Activated T-helper 17 cell treated with anti-CD3 and anti-CD28 coated beads, Interleukin-2, amount 50 U/mL, for 72 hours (primary cell): Measurements from ENCODE around the gene XK. TPM values are rescaled to one million over a fixed set of nuclear protein-coding genes. Genes with fewer than 3 reads are reported as not detected.

Experiments used
- ATAC-seq: fragments of 150-1000 bp; cut with Tn5 transposase; replicated peaks from 2 replicates; pipeline ENCODE4 v1.10.0; 2021; ENCODE audit warnings: mild to moderate bottlenecking, moderate library complexity
- H3K27ac Mint-ChIP-seq: one replicate; pipeline ENCODE4 v1.8.0; 2022; ENCODE audit warnings: mixed read lengths
- H3K27me3 Mint-ChIP-seq: one replicate; pipeline ENCODE4 v1.8.0; 2022; ENCODE audit warnings: mixed read lengths
- H3K36me3 Mint-ChIP-seq: one replicate; pipeline ENCODE4 v1.8.0; 2022; ENCODE audit warnings: low read depth, mild to moderate bottlenecking, mixed read lengths
- H3K4me1 Mint-ChIP-seq: one replicate; pipeline ENCODE4 v1.8.0; 2022; ENCODE audit warnings: mixed read lengths
- H3K4me3 Mint-ChIP-seq: one replicate; pipeline ENCODE4 v1.8.0; 2022; ENCODE audit warnings: mild to moderate bottlenecking, mixed read lengths
- H3K9me3 Mint-ChIP-seq: one replicate; pipeline ENCODE4 v1.8.0; 2022; ENCODE audit warnings: mixed read lengths
- total RNA-seq, 2 donors: library from RNA; stranded (reverse); gene quantifications; one replicate each; pipeline ENCODE4 v1.2.3, GENCODE V29; 2022

XK gene
- total RNA-seq, 2 donors from 2014 or later, result not detected

GRCh38 chrX:37701588-37701987 is 16.0 kb downstream of the XK start:
- Mint-ChIP-seq H3K36me3 (no peaks in the 10 kb centered on the region), H3K27me3 (no peaks in the 10 kb centered on the region), H3K27ac (no peak overlapping the region), H3K9me3 (no peaks in the 10 kb centered on the region), H3K4me3 (no peak overlapping the region), H3K4me1 (no peaks in the 10 kb centered on the region)
- ATAC-seq, result no peak

DNA sequence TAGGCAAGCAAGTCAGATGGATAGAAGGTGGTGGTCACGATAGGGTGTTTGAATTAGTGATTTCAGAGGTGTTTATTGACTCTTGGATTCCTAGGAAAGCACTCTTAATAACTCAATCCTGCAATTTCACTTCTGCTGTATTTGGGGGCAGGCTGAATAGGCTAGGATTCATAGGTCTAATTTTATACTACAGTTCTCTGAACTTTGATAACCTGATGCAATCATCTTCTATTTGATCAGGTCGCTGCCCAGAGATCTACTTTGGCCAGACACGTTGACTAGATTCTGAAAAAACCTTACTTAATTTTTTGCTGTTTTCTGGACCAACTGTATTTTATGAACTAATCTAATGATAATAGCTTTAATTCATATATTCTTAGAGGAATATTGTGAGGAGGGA is 26.4 kb downstream of the XK start:
- Mint-ChIP-seq H3K36me3 (no peaks in the 10 kb centered on the region), H3K4me3 (no peak overlapping the region), H3K27me3 (no peaks in the 10 kb centered on the region), H3K4me1 (no peaks in the 10 kb centered on the region), H3K27ac (no peak overlapping the region), H3K9me3 (no peaks in the 10 kb centered on the region)
- no peak for ATAC-seq

GRCh38 chrX:37712458-37712857 is 26.9 kb downstream of the XK start:
- H3K36me3 Mint-ChIP-seq, result no peaks in the 10 kb centered on the region
- no peaks in the 10 kb centered on the region for H3K27me3 Mint-ChIP-seq
- no peaks in the 10 kb centered on the region for H3K9me3 Mint-ChIP-seq
- no peak overlapping the region for H3K27ac Mint-ChIP-seq
- no peak overlapping the region for H3K4me3 Mint-ChIP-seq
- no peaks in the 10 kb centered on the region for H3K4me1 Mint-ChIP-seq
- ATAC-seq, result peak; percentile 60

- H3K27me3 Mint-ChIP-seq, result no peaks in the 10 kb centered on the region
- ATAC-seq, result no peak
- H3K9me3 Mint-ChIP-seq, result peaks cover 5% of the 10 kb centered on the region
- H3K36me3 Mint-ChIP-seq, result no peaks in the 10 kb centered on the region
- no peak overlapping the region for H3K4me3 Mint-ChIP-seq
- no peaks in the 10 kb centered on the region for H3K4me1 Mint-ChIP-seq
- H3K27ac Mint-ChIP-seq, result no peak overlapping the region
Observed at GRCh38 chrX:37714479-37714878, 28.9 kb downstream of the XK start.

GRCh38 chrX:37716602-37717001 is 31.0 kb downstream of the XK start:
- no peak for ATAC-seq
- Mint-ChIP-seq H3K9me3 (peaks cover 5% of the 10 kb centered on the region), H3K27me3 (no peaks in the 10 kb centered on the region), H3K27ac (no peak overlapping the region), H3K36me3 (no peaks in the 10 kb centered on the region), H3K4me3 (no peak overlapping the region), H3K4me1 (no peaks in the 10 kb centered on the region)

- no peak for ATAC-seq
- H3K27me3 Mint-ChIP-seq, result no peaks in the 10 kb centered on the region
- no peak overlapping the region for H3K27ac Mint-ChIP-seq
- H3K4me3 Mint-ChIP-seq, result no peak overlapping the region
- H3K36me3 Mint-ChIP-seq, result no peaks in the 10 kb centered on the region
- no peaks in the 10 kb centered on the region for H3K4me1 Mint-ChIP-seq
- peaks cover 5% of the 10 kb centered on the region for H3K9me3 Mint-ChIP-seq
Observed at GRCh38 chrX:37717708-37718107, 32.1 kb downstream of the XK start.

GRCh38 chrX:37722595-37722994 is 37.0 kb downstream of the XK start:
- Mint-ChIP-seq H3K4me1 (no peaks in the 10 kb centered on the region), H3K4me3 (no peak overlapping the region), H3K27me3 (peaks cover 4% of the 10 kb centered on the region), H3K27ac (no peak overlapping the region), H3K36me3 (no peaks in the 10 kb centered on the region), H3K9me3 (peaks cover 9% of the 10 kb centered on the region)
- no peak for ATAC-seq

GRCh38 chrX:37726346-37726745 is 40.8 kb downstream of the XK start:
- H3K4me3 Mint-ChIP-seq, result no peak overlapping the region
- ATAC-seq, result no peak
- H3K27ac Mint-ChIP-seq, result no peak overlapping the region
- H3K27me3 Mint-ChIP-seq, result peaks cover 4% of the 10 kb centered on the region
- H3K4me1 Mint-ChIP-seq, result no peaks in the 10 kb centered on the region
- peaks cover 3% of the 10 kb centered on the region for H3K9me3 Mint-ChIP-seq
- no peaks in the 10 kb centered on the region for H3K36me3 Mint-ChIP-seq

- Mint-ChIP-seq H3K4me1 (peaks cover 8% of the 10 kb centered on the region), H3K36me3 (no peaks in the 10 kb centered on the region), H3K27me3 (no peaks in the 10 kb centered on the region), H3K27ac (peak overlapping the region; percentile 87), H3K9me3 (no peaks in the 10 kb centered on the region), H3K4me3 (peak overlapping the region; percentile 57)
- peak; percentile 27 for ATAC-seq
Observed at GRCh38 chrX:37745354-37745753, 59.8 kb downstream of the XK start.

- H3K27ac Mint-ChIP-seq, result peak overlapping the region; percentile 87
- no peaks in the 10 kb centered on the region for H3K9me3 Mint-ChIP-seq
- H3K36me3 Mint-ChIP-seq, result no peaks in the 10 kb centered on the region
- H3K27me3 Mint-ChIP-seq, result no peaks in the 10 kb centered on the region
- H3K4me1 Mint-ChIP-seq, result peaks cover 8% of the 10 kb centered on the region
- peak; percentile 61 for ATAC-seq
- H3K4me3 Mint-ChIP-seq, result peak overlapping the region; percentile 57
Observed at GRCh38 chrX:37745835-37746217, 60.2 kb downstream of the XK start.

DNA sequence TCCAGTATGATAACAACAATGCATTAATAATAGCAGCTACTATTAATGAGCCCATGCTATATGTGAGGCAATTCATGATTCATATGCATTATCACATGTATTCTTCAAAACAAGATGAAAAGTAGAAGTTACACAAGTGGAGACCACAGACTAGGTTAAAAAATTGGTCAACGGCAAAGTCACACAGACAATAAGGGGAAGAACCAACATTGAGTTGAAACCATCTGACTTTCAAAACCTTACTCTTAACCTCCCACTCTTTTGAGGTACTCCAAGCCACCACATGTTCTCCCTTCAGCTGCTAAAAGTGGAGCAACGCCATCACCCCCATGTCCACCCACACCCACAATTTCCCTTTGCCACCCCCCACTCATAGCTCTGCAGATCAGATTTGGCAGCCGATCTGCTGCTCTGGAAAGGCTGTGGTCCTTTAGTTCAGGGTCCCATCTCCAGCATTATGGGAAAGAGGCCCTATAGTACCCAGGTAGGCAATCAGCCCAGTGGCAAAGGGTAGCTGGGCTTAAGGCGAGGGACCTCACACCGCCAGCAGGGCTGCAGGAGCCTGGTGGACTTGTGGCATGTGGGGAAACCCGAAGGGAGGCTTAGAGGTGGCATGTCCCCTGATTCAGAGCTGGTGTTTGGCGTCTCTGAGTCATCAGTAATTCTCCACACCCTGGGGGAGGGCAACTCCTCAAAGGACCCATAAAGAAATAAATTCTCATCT is 60.8 kb downstream of the XK start:
- Mint-ChIP-seq H3K27ac (peak overlapping the region; percentile 87), H3K9me3 (no peaks in the 10 kb centered on the region), H3K4me1 (peaks cover 8% of the 10 kb centered on the region), H3K36me3 (no peaks in the 10 kb centered on the region), H3K4me3 (peak overlapping the region; percentile 57), H3K27me3 (no peaks in the 10 kb centered on the region)
- peak; percentile 83 for ATAC-seq

- H3K4me3 Mint-ChIP-seq, result peak overlapping the region; percentile 57
Observed at GRCh38 chrX:37746951-37747350, 61.4 kb downstream of the XK start.

DNA sequence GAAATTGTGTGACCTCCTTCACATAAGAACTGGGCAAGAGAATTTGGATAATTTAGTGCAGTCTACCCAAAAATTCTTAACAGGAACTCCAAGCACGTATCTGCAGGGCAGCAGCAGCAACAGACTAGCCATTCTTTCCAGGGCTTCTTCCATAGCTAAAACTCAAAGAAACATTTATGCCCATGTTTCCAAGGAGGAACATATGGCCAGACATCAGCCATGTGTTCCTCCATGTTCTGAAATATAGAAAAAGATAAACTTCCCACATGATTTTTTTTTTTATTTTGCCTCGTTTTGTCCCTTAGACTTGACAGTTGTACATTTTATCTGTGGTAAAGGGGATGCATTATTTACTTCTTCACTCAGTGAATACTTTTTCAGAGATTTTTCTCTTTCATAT is 66.7 kb downstream of the XK start:
- Mint-ChIP-seq H3K4me3 (no peak overlapping the region), H3K9me3 (no peaks in the 10 kb centered on the region), H3K27me3 (no peaks in the 10 kb centered on the region), H3K4me1 (no peaks in the 10 kb centered on the region), H3K27ac (no peak overlapping the region), H3K36me3 (no peaks in the 10 kb centered on the region)
- no peak for ATAC-seq

More at GRCh38 chrX:37746951-37747350, 61.4 kb downstream of the XK start:
- H3K27ac Mint-ChIP-seq, result peak overlapping the region; percentile 87
- peaks cover 8% of the 10 kb centered on the region for H3K4me1 Mint-ChIP-seq
- no peaks in the 10 kb centered on the region for H3K36me3 Mint-ChIP-seq
- H3K9me3 Mint-ChIP-seq, result no peaks in the 10 kb centered on the region
- ATAC-seq, result no peak
- H3K27me3 Mint-ChIP-seq, result no peaks in the 10 kb centered on the region

GRCh38 chrX:37752936-37753335 is 67.3 kb downstream of the XK start:
- no peak overlapping the region for H3K27ac Mint-ChIP-seq
- H3K4me1 Mint-ChIP-seq, result no peaks in the 10 kb centered on the region
- no peak for ATAC-seq
- no peak overlapping the region for H3K4me3 Mint-ChIP-seq
- H3K27me3 Mint-ChIP-seq, result no peaks in the 10 kb centered on the region
- H3K36me3 Mint-ChIP-seq, result no peaks in the 10 kb centered on the region
- H3K9me3 Mint-ChIP-seq, result peaks cover 4% of the 10 kb centered on the region

DNA sequence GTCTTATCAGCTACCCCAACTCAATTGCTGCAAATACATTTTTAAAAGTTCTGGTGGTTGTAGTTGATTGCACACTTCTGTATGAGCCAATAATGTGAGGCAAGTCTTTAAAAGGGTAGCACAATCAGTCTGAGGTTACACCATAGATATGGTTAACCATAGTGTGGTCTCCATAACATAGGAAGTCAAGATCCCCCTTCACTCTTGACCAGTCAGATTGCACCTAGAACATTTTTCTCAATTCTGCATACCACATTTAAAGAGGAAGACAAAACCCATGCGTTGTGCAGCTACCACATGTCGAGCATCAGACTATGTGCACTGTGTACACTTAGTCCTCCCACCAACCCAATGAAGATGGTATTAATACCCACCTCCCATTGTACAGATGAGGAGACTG is 67.8 kb downstream of the XK start:
- H3K9me3 Mint-ChIP-seq, result peaks cover 4% of the 10 kb centered on the region
- H3K36me3 Mint-ChIP-seq, result no peaks in the 10 kb centered on the region
- no peak overlapping the region for H3K27ac Mint-ChIP-seq
- no peaks in the 10 kb centered on the region for H3K27me3 Mint-ChIP-seq
- peak; percentile 20 for ATAC-seq
- no peaks in the 10 kb centered on the region for H3K4me1 Mint-ChIP-seq
- no peak overlapping the region for H3K4me3 Mint-ChIP-seq

GRCh38 chrX:37754516-37754915 is 68.9 kb downstream of the XK start:
- H3K27me3 Mint-ChIP-seq, result no peaks in the 10 kb centered on the region
- no peaks in the 10 kb centered on the region for H3K4me1 Mint-ChIP-seq
- peak; percentile 90 for ATAC-seq
- H3K9me3 Mint-ChIP-seq, result peaks cover 4% of the 10 kb centered on the region
- H3K36me3 Mint-ChIP-seq, result no peaks in the 10 kb centered on the region
- no peak overlapping the region for H3K27ac Mint-ChIP-seq
- no peak overlapping the region for H3K4me3 Mint-ChIP-seq
